T follicular helper cell (primary cell): Measurements from ENCODE around the gene PTH2.
"Not testable (repeated sequence)": the region's sequence is repeated elsewhere in the genome, so short reads cannot be mapped to it uniquely, and the experiment has no call there.

Experiments
- DNase-seq: peaks from one replicate; pipeline ENCODE4 v3.0.0-alpha.2; 2020; ENCODE audit warnings: low read depth
- total RNA-seq, 2 experiments: gene quantifications; one replicate each; lab custom pipeline; 2026; lab: John Stamatoyannopoulos, UW

PTH2 gene
- 0 reads per million in 2 experiments for total RNA-seq

GRCh38 chr19:49423071-49423984, at the start of gene PTH2:
Gene PTH2 (minus strand): TSS chr19:49423441. CDS start chr19:49423339, 102 bp downstream.
- DNase-seq: no peak

GRCh38 chr19:49472936-49473335, 49.7 kb upstream of the PTH2 start:
- DNase-seq: no peak

GRCh38 chr19:49470615-49470978, 47.4 kb upstream of the PTH2 start:
- DNase-seq: no peak

- peak; percentile 61 for DNase-seq
These were observed 46.8 kb upstream of the PTH2 start for GRCh38 chr19:49469828-49470614.

- peak; percentile 85 for DNase-seq
These were observed 45.7 kb upstream of the PTH2 start for GRCh38 chr19:49468746-49469447.

- DNase-seq: no peak
These were observed 45.0 kb upstream of the PTH2 start for GRCh38 chr19:49468199-49468598.

- no peak for DNase-seq
These were observed 42.1 kb upstream of the PTH2 start for GRCh38 chr19:49465371-49465770.

GRCh38 chr19:49463960-49464740, 40.9 kb upstream of the PTH2 start:
- DNase-seq: no peak

GRCh38 chr19:49462492-49462891, 39.3 kb upstream of the PTH2 start:
- no peak for DNase-seq

- DNase-seq: no peak
These were observed 38.4 kb upstream of the PTH2 start for GRCh38 chr19:49461656-49462055.

- DNase-seq: not testable (repeated sequence)
These were observed 37.9 kb upstream of the PTH2 start for GRCh38 chr19:49461130-49461529.

- DNase-seq: no peak
These were observed 36.1 kb upstream of the PTH2 start for GRCh38 chr19:49459388-49459787.

GRCh38 chr19:49458567-49458903, 35.3 kb upstream of the PTH2 start:
- no peak for DNase-seq

GRCh38 chr19:49456326-49456725, 33.1 kb upstream of the PTH2 start:
- no peak for DNase-seq

GRCh38 chr19:49455773-49456172, 32.5 kb upstream of the PTH2 start:
- DNase-seq: no peak

GRCh38 chr19:49453757-49454240, 30.6 kb upstream of the PTH2 start:
- no peak for DNase-seq

- peak; percentile 97 for DNase-seq
These were observed 29.9 kb upstream of the PTH2 start, which contains the start of gene ALDH16A1 for GRCh38 chr19:49453013-49453756. Gene ALDH16A1 (plus strand): TSS chr19:49453225. CDS start chr19:49453332, 107 bp downstream.

GRCh38 chr19:49451430-49452181, 28.4 kb upstream of the PTH2 start, which contains the start of gene PIH1D1:
Gene PIH1D1 (minus strand): TSS chr19:49451814. CDS start chr19:49451574, 240 bp downstream.
- peak; percentile 91 for DNase-seq

GRCh38 chr19:49450405-49450804, 27.2 kb upstream of the PTH2 start:
- no peak for DNase-seq

- DNase-seq: no peak
These were observed 25.2 kb upstream of the PTH2 start for GRCh38 chr19:49448432-49448786.
